ENCODE data around the gene BABAM2.

Gene BABAM2

DNA sequence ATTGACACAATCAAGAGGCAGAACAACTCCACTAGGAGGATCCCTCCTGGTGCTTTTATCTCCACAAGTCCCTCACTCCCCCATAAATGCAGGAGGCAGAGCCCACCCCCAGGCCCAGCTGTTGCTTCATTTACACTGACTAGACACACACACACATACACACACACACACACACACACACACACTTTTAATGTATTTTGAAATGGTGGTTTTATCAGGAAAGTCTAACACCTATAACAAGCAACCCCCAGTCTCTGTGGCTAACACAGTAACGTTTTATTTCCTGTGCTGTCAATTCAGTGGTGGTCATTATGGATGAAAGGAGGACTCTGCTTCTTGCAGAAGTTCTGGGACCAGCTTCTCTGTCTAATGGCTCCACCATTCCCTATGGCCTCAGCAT, 376.8 kb downstream of the BABAM2 start:
- no peak for DNase-seq

DNA sequence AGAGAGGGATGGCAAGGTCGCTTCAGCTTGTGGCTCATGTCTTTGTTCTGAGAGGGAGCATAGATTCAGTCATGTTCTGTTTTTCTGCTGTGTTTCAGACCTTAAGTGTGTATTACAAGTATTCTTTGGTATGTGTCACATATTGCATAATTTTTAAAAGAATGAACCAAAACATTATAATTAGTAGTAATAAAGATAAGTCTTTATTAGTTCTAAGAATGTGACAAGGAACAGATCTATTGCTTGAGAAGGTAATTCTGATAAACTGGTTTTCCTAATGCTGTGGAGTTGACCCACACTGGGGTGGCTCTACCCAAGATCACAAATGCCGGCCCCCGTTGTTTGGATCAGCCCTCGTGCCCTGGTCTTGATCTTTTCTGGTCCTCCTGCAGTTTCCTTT, 377.9 kb downstream of the BABAM2 start:
- no peak for DNase-seq

DNA sequence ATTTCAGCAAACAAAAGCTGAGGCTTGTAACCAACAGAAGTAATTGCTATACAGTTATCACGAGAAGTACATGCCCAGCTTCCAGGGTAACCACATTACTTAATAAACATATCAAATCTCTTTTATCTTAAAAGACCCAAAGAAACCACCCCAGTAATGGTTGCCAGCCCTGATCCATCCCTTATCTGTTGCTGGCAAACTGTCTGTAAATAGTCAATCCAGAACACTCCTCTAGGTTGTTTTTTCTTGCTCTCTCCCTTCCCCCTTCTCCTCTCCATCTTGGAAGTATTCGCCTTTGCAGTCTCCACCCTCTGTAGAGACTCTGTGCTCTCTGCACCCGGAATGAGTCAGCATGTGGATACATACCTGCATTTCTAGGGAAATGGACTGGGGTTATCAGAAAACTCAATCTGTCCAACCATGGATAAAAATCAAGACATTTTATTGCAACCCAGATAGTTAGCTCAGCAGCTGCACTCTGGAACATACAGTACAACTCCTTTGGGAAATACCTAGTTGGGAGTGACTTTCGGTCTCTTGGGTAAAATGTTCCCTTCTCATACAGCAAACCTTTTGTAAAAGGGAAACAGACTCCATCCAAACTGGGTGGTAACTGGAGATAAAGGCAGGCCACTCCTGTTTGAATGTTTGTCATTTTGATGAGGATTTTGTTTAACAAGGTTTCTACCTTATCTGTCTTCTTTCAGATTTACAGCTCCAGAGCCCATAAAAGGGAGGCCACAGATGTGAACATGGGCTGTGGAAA, 378.7 kb downstream of the BABAM2 start:
- DNase-seq = no peak

DNA sequence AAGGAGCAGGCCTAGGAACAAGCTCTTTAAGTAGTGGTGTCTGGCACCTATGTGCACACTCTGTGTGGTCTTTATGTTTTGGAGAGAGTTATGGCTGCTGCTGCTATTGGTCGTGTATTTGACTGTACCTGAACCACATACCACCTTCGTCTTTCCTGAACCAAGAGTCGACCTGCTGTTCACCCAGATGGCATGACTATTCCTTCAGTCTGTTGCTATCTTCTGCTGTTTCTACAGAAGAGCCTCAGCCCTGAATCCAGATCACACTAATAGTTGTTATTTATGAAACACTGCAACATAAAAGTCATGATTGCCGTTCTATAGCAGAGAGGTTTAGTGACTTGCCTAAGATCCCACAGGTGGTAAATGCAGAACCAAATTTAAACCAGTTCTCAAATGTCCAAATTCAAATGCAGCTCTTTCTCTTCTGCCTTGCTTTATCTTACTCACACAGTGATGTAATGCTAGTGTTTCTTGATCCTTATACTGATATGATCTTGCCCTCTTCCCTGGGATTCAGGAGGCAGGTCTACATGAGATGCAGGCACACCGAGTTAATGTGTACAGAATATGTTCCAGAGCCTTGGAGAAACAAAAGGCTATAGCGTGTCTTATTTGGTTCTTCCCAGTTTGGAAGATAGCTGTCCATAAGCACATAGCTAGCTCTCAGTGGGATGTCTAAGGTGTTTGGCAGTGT, 380.1 kb downstream of the BABAM2 start:
- DNase-seq = no peak

- DNase-seq = no peak
Measured at GRCh38 chr2:28271231-28271918, 380.8 kb downstream of the BABAM2 start.

- no peak for DNase-seq
Measured at GRCh38 chr2:28271919-28272250, 381.4 kb downstream of the BABAM2 start.

DNA sequence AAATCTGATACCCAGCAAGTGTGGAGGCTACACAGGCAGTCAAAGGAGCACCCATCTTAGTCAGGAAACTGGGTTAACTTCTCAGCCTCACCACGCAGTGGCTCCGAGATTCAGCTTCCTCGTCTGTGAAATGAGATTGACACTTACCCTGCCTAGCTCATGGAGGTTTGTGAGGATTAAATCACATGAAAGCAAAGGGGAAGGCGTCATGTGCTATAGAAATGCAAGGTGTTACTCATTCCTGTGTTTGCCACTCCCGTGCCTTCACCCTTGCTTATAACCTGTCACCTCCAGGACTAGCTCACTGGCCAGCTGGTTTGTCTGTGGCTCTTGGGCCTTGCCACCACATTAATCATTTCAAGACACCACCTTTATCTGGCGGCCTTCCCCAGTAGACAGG, 383.2 kb downstream of the BABAM2 start:
- no peak for DNase-seq

DNA sequence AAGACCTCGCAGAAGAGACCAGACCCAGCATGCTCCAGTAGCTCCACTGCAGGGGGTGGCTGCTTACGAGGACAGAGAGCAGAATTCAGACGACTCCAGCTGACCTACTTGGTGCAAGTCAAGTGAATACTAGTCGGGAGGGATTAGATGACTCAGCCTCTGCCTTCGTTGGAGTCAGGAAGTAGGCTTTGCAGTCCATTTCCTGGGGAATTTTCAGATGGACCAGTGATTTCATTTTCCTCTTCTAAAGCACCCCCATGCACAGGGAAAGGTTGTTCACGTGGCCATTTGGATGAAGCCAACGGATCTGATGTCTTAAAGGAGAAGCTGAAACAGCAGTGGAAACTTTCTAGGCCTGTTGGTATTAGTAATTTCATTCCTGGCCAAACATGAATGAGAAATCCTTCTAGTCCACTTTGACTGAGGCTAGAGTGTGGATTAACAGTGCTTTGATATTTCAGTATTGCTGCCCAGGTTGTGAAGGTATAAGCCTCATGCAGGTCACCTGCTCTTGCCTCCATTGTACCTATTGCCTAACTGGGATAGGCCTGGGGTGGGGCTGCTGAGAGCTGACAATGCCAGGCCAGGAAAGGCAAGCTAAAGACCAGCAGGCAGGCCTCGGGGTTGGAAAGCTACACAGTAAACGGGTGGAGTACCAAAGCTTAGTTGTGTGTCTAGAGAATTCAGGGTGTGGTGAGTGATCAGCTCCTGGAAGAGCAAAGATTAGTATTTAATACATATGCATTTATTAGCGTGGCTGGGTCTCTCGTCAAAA, 384.6 kb downstream of the BABAM2 start:
- no peak for DNase-seq

DNA sequence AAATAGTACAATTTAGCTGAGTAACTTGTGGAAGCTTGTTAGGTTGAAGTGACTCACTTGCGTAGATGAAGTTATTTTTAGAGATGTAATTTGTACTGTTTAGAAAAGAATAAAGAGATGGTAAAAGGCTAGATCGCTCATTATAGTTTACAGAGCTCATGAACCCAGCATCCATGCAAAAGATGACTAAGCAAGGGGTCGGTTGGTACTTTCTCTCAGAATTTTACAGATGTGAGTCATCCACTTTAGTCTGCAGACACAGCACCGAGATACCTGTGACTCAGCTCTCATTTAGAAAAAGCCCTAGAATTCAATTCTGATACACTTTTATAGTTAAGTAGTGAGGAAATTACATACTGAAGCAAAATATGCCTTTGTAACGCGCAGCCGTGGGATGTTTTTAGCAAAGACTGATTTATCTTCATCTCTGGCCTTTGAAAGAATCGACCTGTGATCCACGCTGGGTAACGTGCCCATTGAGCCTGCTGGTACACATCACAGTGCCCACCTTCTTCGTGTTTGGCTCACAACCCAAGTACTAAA, 385.6 kb downstream of the BABAM2 start:
- no peak for DNase-seq

DNA sequence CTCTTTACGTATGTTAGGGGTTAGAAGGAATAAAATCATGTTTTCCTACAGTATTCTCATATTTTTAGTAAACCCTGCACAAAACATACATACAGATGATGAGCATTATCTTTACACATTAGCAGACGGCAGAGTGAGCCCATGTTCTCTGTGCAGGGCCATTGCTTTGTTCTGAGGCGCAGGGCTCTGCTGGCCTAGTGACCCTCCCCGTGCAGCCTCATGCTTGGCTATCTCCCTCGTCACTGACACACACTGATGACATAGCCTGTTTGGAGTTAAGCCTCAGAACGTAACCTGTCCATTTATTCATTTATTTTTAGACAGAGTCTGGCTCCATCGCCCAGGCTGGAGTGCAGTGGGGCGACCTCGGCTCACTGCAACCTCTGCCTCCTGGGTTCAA, 386.3 kb downstream of the BABAM2 start:
- DNase-seq = no peak

GRCh38 chr2:28277466-28277865, 386.9 kb downstream of the BABAM2 start:
- peak; percentile 59 to 74 for DNase-seq

DNA sequence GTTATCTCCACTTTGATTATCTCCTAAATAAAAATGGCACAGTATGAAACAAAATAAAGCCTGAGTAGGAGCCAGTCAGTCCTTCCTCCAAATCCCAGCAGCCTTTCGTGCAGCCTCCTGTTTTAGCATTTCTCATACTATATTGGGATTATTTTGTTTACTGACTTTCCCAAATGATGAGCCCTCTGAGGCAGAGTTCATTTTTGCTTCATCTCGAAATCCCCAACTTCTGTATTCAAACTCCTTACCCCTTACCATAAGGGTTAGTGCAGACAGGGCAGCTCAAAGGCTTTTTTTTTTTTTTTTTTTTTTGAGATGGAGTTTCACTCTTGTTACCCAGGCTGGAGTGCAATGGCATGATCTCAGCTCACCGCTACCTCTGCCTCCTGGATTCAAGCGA, 388.8 kb downstream of the BABAM2 start:
- DNase-seq = no peak

GRCh38 chr2:28280619-28281018, 390.1 kb downstream of the BABAM2 start:
- no peak for DNase-seq

- DNase-seq = no peak
Measured at GRCh38 chr2:28281739-28282138, 391.2 kb downstream of the BABAM2 start.

DNA sequence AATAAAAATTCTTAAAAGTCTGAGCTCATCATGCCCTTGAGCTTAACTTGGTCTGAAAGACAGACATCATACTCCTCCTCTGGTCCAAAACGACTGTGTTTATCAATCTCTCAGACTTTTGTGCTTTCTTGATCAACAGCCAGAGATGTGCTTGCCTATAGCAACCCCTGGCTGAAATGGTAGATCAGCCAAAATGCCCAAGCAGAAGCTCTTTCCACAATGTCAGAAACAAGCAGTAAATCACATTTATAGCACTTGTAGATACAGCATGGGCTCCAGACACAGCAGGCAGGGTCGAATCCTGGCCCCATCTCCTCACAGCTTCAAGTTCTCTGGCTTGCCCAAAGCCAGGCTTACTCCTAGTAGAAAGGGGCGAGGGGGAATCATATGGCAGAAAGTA, 391.7 kb downstream of the BABAM2 start:
- no peak for DNase-seq

DNA sequence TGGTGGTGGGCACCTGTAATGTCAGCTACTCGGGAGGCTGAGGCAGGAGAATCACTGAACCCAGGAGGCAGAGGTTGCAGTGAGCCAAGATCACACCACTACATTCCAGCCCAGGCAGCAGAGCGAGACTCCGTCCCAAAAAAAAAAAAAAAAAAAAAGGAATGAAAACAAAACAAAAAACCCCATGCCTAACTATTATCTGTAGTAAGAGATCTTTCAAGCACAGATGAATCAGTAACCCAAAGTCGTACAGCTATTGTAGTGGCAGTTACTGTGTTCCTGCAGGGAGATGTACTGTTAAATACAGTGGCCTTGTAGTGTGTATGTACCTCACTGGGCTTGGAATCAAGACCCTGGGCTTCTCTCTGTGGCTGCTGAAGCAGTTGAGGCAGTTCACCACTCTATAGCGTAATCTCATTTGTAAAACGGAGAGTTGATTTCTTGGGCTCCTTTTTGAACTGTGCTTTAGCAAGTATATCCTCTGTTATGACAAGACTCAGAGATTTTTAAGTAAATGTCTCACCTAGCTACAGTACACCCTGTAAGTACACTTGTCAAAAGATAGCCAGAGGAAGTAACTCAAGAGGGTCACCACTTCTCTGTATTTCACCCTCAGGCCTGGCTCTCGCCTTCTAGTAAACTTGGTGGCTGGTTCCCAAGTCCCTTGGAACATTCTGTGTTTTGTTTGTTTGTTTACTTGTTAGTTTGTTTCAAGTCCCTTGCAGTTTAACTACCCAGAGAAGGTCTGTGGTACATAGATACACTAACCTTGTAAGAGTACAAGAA, 392.5 kb downstream of the BABAM2 start:
- no peak for DNase-seq

GRCh38 chr2:28283861-28284260, 393.3 kb downstream of the BABAM2 start:
- no peak for DNase-seq

DNA sequence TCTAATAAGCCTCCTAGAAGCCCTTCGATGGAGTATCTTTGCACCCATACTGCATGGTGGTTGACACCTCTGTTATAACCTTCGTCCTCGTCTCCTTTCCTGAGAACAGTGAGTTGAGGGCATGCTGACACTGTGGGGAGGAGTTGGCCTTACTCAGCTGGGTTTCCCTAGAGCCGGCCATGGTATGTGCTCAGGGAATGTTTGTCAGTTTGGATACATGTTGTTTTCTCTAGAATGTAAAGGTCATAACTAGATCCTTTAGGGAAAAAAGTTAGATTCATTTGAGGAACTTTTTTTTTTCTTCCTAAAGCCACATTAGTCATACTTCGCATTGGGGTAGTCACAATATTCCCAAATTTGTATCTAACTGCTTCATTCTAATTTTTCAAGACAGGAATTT, 396.1 kb downstream of the BABAM2 start:
- DNase-seq = no peak

DNA sequence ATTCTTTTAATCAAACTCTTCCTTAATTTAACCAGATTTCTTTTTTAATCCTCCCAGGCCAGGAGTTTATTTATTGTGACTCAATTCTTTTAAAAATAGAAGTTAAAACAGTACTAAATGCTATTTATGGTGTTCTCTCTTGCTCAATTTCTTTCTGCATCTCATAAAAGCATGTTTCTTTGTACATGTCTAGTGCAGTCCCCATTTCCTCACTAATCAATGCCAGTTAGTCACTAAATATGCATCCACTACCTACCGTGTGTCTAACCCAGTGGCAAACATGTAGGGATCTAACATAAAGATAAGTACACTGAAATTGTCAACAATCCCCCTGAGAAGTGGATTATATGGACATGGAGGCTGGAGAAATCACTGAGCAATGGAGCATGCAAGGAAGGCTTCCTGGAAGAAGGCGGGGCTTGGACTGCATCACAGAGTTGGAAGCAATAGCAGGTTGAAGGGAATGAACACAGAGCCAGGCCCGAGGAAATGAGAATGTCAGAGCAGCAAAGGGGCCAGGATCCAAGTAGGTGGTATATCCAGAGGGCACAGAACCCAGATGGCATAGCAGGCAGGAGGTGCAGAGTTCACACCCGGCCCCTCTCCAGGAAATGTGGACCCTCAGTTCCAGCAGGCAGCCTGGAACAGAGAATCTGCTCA, 396.9 kb downstream of the BABAM2 start:
- no peak for DNase-seq

DNA sequence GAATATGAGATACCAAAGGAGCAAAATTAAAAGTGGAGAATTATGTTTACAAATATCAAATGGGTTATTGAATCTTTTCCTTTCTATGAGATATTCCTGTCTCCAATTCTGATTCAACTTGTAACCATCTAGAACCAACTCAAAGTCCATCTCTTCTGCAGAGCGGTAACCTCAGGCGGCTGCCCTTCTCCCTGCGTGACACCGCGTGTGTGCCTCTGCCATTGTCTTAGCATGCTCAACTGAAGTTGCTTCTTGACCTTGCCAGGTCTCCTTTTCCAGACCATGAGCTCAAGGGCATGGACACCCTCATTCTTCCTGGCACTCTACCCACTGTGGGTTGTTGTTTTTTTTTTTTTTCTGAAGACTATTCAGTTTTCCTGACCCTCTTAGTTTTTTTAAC, 398.1 kb downstream of the BABAM2 start:
- DNase-seq = no peak

GRCh38 chr2:28291811-28292440, 401.4 kb downstream of the BABAM2 start:
- no peak for DNase-seq

Data from NCI-H187 (cell line).